ENCODE results near the gene KIF3A.

KIF3A gene

GRCh38 chr5:132714456-132715307 is 22.7 kb downstream of the KIF3A start:
- H3K27me3 ChIP-seq (ENCODE audit: control insufficient read depth, low read length), result no peaks in the 10 kb centered on the region
- no peak for TF ChIP-seq EZH2phosphoT487 (IDR thresholded peaks at IDR 0.05; ENCODE audit: borderline replicate concordance, low read length)
- TF ChIP-seq, protein P1, sequence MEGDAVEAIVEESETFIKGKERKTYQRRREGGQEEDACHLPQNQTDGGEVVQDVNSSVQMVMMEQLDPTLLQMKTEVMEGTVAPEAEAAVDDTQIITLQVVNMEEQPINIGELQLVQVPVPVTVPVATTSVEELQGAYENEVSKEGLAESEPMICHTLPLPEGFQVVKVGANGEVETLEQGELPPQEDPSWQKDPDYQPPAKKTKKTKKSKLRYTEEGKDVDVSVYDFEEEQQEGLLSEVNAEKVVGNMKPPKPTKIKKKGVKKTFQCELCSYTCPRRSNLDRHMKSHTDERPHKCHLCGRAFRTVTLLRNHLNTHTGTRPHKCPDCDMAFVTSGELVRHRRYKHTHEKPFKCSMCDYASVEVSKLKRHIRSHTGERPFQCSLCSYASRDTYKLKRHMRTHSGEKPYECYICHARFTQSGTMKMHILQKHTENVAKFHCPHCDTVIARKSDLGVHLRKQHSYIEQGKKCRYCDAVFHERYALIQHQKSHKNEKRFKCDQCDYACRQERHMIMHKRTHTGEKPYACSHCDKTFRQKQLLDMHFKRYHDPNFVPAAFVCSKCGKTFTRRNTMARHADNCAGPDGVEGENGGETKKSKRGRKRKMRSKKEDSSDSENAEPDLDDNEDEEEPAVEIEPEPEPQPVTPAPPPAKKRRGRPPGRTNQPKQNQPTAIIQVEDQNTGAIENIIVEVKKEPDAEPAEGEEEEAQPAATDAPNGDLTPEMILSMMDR (IDR thresholded peaks at IDR 0.05; ENCODE audit: low read depth, low read length, poor library complexity, severe bottlenecking), result peak; percentile 62
- no peaks in the 10 kb centered on the region for H3K9me3 ChIP-seq (ENCODE audit: control insufficient read depth, insufficient read depth, low read length)
- H3K4me2 ChIP-seq (ENCODE audit: low read length), result no peak overlapping the region
- no peaks in the 10 kb centered on the region for H3K9me2 ChIP-seq (replicated peaks; ENCODE audit: control insufficient read depth, low read length)
- no peaks in the 10 kb centered on the region for H4K20me1 ChIP-seq (ENCODE audit: control insufficient read depth, insufficient read depth, low read depth, low read length)
- 0 out of 2 replicates have a peak, but pooled peaks cover 2% of the 10 kb centered on the region for H3F3A ChIP-seq (ENCODE audit: control insufficient read depth, insufficient read depth)
- H3K4me3 ChIP-seq (ENCODE audit: low read length), result no peak overlapping the region
- H3K79me2 ChIP-seq (ENCODE audit: control insufficient read depth, low read length), result no peaks in the 10 kb centered on the region
- no peaks in the 10 kb centered on the region for H3K4me1 ChIP-seq (ENCODE audit: control insufficient read depth, low read length)
- no peak overlapping the region for H3K27ac ChIP-seq (ENCODE audit: low read depth, low read length)
- H3K36me3 ChIP-seq (ENCODE audit: control insufficient read depth, low read length), result peaks cover 5% of the 10 kb centered on the region

DNA sequence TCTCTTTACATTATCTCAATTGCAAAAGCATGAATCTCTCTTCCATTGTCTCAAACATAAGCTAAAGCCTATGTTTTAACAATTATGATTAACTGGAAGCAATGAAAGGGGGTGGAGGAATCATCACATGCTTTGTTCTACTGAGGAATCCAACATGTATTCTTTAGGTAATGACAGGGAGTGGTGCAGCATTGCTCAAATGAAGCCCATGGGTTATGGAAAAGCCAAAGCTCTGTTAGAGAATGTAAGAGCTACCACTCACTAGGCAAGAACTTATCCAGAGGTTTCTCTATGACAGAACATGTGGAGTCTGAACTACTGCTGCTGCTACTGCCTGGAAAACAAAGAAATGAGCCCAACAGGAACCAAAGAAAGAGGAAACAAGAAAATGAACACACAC is 28.7 kb downstream of the KIF3A start:
- Histone ChIP-seq H3K79me2 (ENCODE audit: control insufficient read depth, low read length) (no peaks in the 10 kb centered on the region), H3K9me2 (replicated peaks; ENCODE audit: control insufficient read depth, low read length) (no peaks in the 10 kb centered on the region), H3F3A (ENCODE audit: control insufficient read depth, insufficient read depth) (no peaks in the 10 kb centered on the region), H3K4me3 (ENCODE audit: low read length) (no peak overlapping the region), H3K9me3 (ENCODE audit: control insufficient read depth, insufficient read depth, low read length) (no peaks in the 10 kb centered on the region), H3K27ac (ENCODE audit: low read depth, low read length) (no peak overlapping the region), H3K36me3 (ENCODE audit: control insufficient read depth, low read length) (no peaks in the 10 kb centered on the region), H3K4me1 (ENCODE audit: control insufficient read depth, low read length) (no peaks in the 10 kb centered on the region), H4K20me1 (ENCODE audit: control insufficient read depth, insufficient read depth, low read depth, low read length) (no peaks in the 10 kb centered on the region), H3K4me2 (ENCODE audit: low read length) (no peak overlapping the region), H3K27me3 (ENCODE audit: control insufficient read depth, low read length) (no peaks in the 10 kb centered on the region)
- TF ChIP-seq EZH2phosphoT487 (IDR thresholded peaks at IDR 0.05; ENCODE audit: borderline replicate concordance, low read length), result no peak
- TF ChIP-seq, protein P1 (IDR thresholded peaks at IDR 0.05; ENCODE audit: low read depth, low read length, poor library complexity, severe bottlenecking), result no peak

DNA sequence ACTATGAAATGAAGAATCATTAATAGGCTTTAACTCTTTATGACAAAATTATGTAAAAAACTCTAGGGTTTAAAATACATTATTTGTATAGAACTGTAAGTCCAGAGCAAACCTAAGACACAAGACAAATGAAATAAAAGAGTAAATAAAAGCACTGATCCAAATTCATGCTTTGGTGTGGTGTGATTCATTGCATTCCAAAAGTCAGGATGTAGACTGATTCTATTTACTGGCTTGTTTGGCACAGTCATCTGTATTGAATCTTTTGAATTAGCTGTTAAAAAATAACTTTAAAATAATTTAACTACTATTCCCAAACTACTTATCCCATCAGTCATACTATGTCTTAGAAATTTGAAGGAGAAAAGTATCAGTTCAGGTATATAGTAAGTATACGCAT is 32.5 kb downstream of the KIF3A start:
- H3K4me2 ChIP-seq (ENCODE audit: low read length), result no peak overlapping the region
- H3K27ac ChIP-seq (ENCODE audit: low read depth, low read length), result no peak overlapping the region
- no peaks in the 10 kb centered on the region for H3K9me3 ChIP-seq (ENCODE audit: control insufficient read depth, insufficient read depth, low read length)
- H3K4me3 ChIP-seq (ENCODE audit: low read length), result no peak overlapping the region
- H3K9me2 ChIP-seq (replicated peaks; ENCODE audit: control insufficient read depth, low read length), result no peaks in the 10 kb centered on the region
- no peaks in the 10 kb centered on the region for H3K4me1 ChIP-seq (ENCODE audit: control insufficient read depth, low read length)
- H3K79me2 ChIP-seq (ENCODE audit: control insufficient read depth, low read length), result no peaks in the 10 kb centered on the region
- no peaks in the 10 kb centered on the region for H3K27me3 ChIP-seq (ENCODE audit: control insufficient read depth, low read length)
- H4K20me1 ChIP-seq (ENCODE audit: control insufficient read depth, insufficient read depth, low read depth, low read length), result no peaks in the 10 kb centered on the region
- H3F3A ChIP-seq (ENCODE audit: control insufficient read depth, insufficient read depth), result no peaks in the 10 kb centered on the region
- TF ChIP-seq, protein P1 (IDR thresholded peaks at IDR 0.05; ENCODE audit: low read depth, low read length, poor library complexity, severe bottlenecking), result no peak
- H3K36me3 ChIP-seq (ENCODE audit: control insufficient read depth, low read length), result peaks cover 10% of the 10 kb centered on the region
